Gastrocnemius medialis (tissue), 4 donors: ENCODE results near the gene TMEM132D. TPM values are rescaled to one million over a fixed set of nuclear protein-coding genes. Genes with fewer than 3 reads are reported as not detected.

Experiments used
- ATAC-seq, 2 donors: fragments of 150-250 bp; one replicate each; pipeline ENCODE4 v1.9.1; 2016
- DNase-seq, 2 donors: peaks; one replicate each; pipeline ENCODE4 v3.0.0-alpha.2; 2019
- H3K27ac ChIP-seq, 4 donors: fragments of 200-600 bp; sonication (generic); 1 replicate in 1 of 4; 2 replicates in 3 of 4; pipeline ENCODE4 v1.5.1; 2016 to 2018; ENCODE audit warnings: mild to moderate bottlenecking in 2 of 4, moderate library complexity in 1 of 4
- H3K27me3 ChIP-seq, 3 donors: fragments of 200-600 bp; sonication (generic) in 2 of 3; 1 replicate in 1 of 3; 2 replicates in 2 of 3; pipeline versions ENCODE4 v1.5.1 to v1.6.0; 2016 to 2019; ENCODE audit warnings: mild to moderate bottlenecking in 1 of 3, moderate library complexity in 1 of 3
- H3K36me3 ChIP-seq, 2 donors: fragments of 200-600 bp; sonication (generic) in 1 of 2; one replicate each; pipeline ENCODE4 v1.5.1; 2017 to 2018
- H3K4me1 ChIP-seq, 2 donors: fragments of 200-600 bp; sonication (generic) in 1 of 2; one replicate each; pipeline ENCODE4 v1.5.1; 2016 to 2017; ENCODE audit warnings: mild to moderate bottlenecking in 2 of 2
- H3K4me3 ChIP-seq, 4 donors: fragments of 200-600 bp; sonication (generic) in 3 of 4; 1 replicate in 1 of 4; 2 replicates in 3 of 4; pipeline ENCODE4 v1.5.1; 2016 to 2019; ENCODE audit warnings: mild to moderate bottlenecking in 2 of 4
- H3K9me3 ChIP-seq, 3 donors: fragments of 200-600 bp; sonication (generic) in 2 of 3; 1 replicate in 1 of 3; 2 replicates in 2 of 3; pipeline ENCODE4 v1.5.1; 2016 to 2019
- CTCF ChIP-seq, 5 experiments: fragments of 450-650 bp in 3 of 5; fragments of 200-600 bp in 2 of 5; sonication (generic) in 2 of 5; IDR thresholded peaks in 4 of 5; conservative IDR thresholded peaks in 1 of 5; 1 replicate in 4 of 5; 2 replicates in 1 of 5; pipeline ENCODE4 v1.5.1; 2016 to 2019; ENCODE audit warnings: antibody characterized with exemption in 5 of 5, mild to moderate bottlenecking in 3 of 5, moderate library complexity in 3 of 5
- POLR2A ChIP-seq, 2 donors: fragments of 450-650 bp; IDR thresholded peaks; one replicate each; pipeline ENCODE4 v1.6.1; 2017; ENCODE audit warnings: antibody characterized with exemption in 2 of 2, mild to moderate bottlenecking in 2 of 2, moderate library complexity in 2 of 2
- in situ Hi-C, 4 donors: fragments of 200-750 bp; cut with MboI; loops; one replicate each; pipeline versions ENCODE4 v1.15.0 to v1.8.0; 2017; ENCODE audit warnings: low sequenced_read_pairs in 4 of 4
- intact Hi-C: fragments of 100-400 bp; cut with DNase I; formaldehyde crosslinking; loops from one replicate; pipeline ENCODE4 v1.15.1; 2023; ENCODE audit warnings: low total_unique reads
- total RNA-seq, 4 donors: library from RNA; depleted of rRNA; stranded (reverse); fragments of >200 nt; gene quantifications; one replicate each; pipeline versions ENCODE4 v1.1.0 to v1.2.3, GENCODE V29; 2016

The TMEM132D gene
- total RNA-seq, 4 donors from 2014 or later = not detected

GRCh38 chr12:129779989-129780388 is 123.8 kb downstream of the TMEM132D start:
- H3K27ac ChIP-seq = no peak overlapping the region
- in situ Hi-C loops (no loop called here), intact Hi-C loops (no loop called here)

GRCh38 chr12:129779033-129779432 is 124.8 kb downstream of the TMEM132D start:
- no peak for DNase-seq
- in situ Hi-C loops = no loop called here
- H3K4me1 ChIP-seq = no peaks in the 10 kb centered on the region
- ATAC-seq = no peak
- no peak overlapping the region for H3K27ac ChIP-seq
- no peaks in the 10 kb centered on the region for H3K36me3 ChIP-seq
- TF ChIP-seq POLR2A (IDR thresholded peaks at IDR 0.05) (no peak), CTCF (IDR thresholded peaks at IDR 0.05 in 4 of 5, conservative IDR thresholded peaks at IDR 0.05 in 1 of 5) (no peak)
- H3K4me3 ChIP-seq = no peak overlapping the region
- intact Hi-C loops = no loop called here
- H3K9me3 ChIP-seq = no peaks in the 10 kb centered on the region
- no peaks in the 10 kb centered on the region for H3K27me3 ChIP-seq

More at GRCh38 chr12:129779989-129780388, 123.8 kb downstream of the TMEM132D start:
- TF ChIP-seq CTCF (IDR thresholded peaks at IDR 0.05 in 4 of 5, conservative IDR thresholded peaks at IDR 0.05 in 1 of 5) (no peak), POLR2A (IDR thresholded peaks at IDR 0.05) (no peak)
- Histone ChIP-seq H3K4me3 (no peak overlapping the region), H3K36me3 (no peaks in the 10 kb centered on the region), H3K9me3 (no peaks in the 10 kb centered on the region), H3K4me1 (no peaks in the 10 kb centered on the region), H3K27me3 (no peaks in the 10 kb centered on the region)
- ATAC-seq = no peak
- DNase-seq = no peak

GRCh38 chr12:129776977-129777667 is 126.7 kb downstream of the TMEM132D start:
- intact Hi-C loops = no loop called here
- no peaks in the 10 kb centered on the region for H3K9me3 ChIP-seq
- in situ Hi-C loops = no loop called here

GRCh38 chr12:129772501-129773493 is 131.0 kb downstream of the TMEM132D start:
- no peaks in the 10 kb centered on the region for H3K9me3 ChIP-seq
- DNase-seq (no peak), ATAC-seq (no peak)
- no peaks in the 10 kb centered on the region for H3K36me3 ChIP-seq
- no peak overlapping the region for H3K27ac ChIP-seq
- no peak for TF ChIP-seq CTCF (IDR thresholded peaks at IDR 0.05 in 4 of 5, conservative IDR thresholded peaks at IDR 0.05 in 1 of 5)
- no peak overlapping the region for H3K4me3 ChIP-seq
- H3K27me3 ChIP-seq = no peaks in the 10 kb centered on the region
- in situ Hi-C loops = no loop called here
- H3K4me1 ChIP-seq = no peaks in the 10 kb centered on the region
- intact Hi-C loops = no loop called here

More at GRCh38 chr12:129776977-129777667, 126.7 kb downstream of the TMEM132D start:
- ATAC-seq (no peak), DNase-seq (no peak)
- Histone ChIP-seq H3K4me3 (no peak overlapping the region), H3K27me3 (no peaks in the 10 kb centered on the region), H3K4me1 (no peaks in the 10 kb centered on the region), H3K36me3 (no peaks in the 10 kb centered on the region), H3K27ac (no peak overlapping the region)
- TF ChIP-seq CTCF (IDR thresholded peaks at IDR 0.05 in 4 of 5, conservative IDR thresholded peaks at IDR 0.05 in 1 of 5) = no peak
- no peak for TF ChIP-seq POLR2A (IDR thresholded peaks at IDR 0.05)
